Fibroblast of villous mesenchyme (primary cell): ENCODE measurements around the gene ARL9. TPM values are rescaled to one million over a fixed set of nuclear protein-coding genes. Genes with fewer than 3 reads are reported as not detected.

Experiments used
- DNase-seq: peaks from one replicate; pipeline ENCODE4 v3.0.0-alpha.2; 2010; ENCODE audit warnings: low read depth
- H3K4me3 ChIP-seq: 2 replicates; pipeline ENCODE4 v1.5.1; 2011; ENCODE audit warnings: low read depth, mild to moderate bottlenecking, low read length
- CTCF ChIP-seq: IDR thresholded peaks from 2 replicates; pipeline ENCODE4 v1.5.1; 2012; ENCODE audit warnings: low read depth, mild to moderate bottlenecking, low read length; ENCODE audit not compliant: insufficient read depth
- total RNA-seq: library from RNA; depleted of rRNA; stranded (reverse); fragments of >200 nt; gene quantifications from 2 replicates; pipeline ENCODE4 v1.2.3, GENCODE V29; 2012

Gene ARL9
- total RNA-seq: 0.32 and 0.43 TPM in 2 replicates

- no peak for TF ChIP-seq CTCF
- DNase-seq: peak; percentile 78
- peak within 1 kb of the TSS; percentile 72 for H3K4me3 ChIP-seq
These were observed at the start of gene ARL9 for GRCh38 chr4:56505269-56506130. TSS of gene ARL9 (plus strand) at chr4:56505791. CDS start at chr4:56505863, 72 bp downstream.

GRCh38 chr4:56460085-56460484 lies 45.5 kb upstream of the ARL9 start:
- no peak for DNase-seq

GRCh38 chr4:56462157-56462556 lies 43.4 kb upstream of the ARL9 start:
- no peak overlapping the region for H3K4me3 ChIP-seq
- no peak for TF ChIP-seq CTCF
- no peak for DNase-seq

More at GRCh38 chr4:56460085-56460484, 45.5 kb upstream of the ARL9 start:
- no peak for TF ChIP-seq CTCF
- no peak overlapping the region for H3K4me3 ChIP-seq

- no peak for DNase-seq
- H3K4me3 ChIP-seq: no peak overlapping the region
- no peak for TF ChIP-seq CTCF
These were observed 41.9 kb upstream of the ARL9 start for GRCh38 chr4:56463711-56464110.

- H3K4me3 ChIP-seq: no peak overlapping the region
- no peak for DNase-seq
- TF ChIP-seq CTCF: no peak
These were observed 41.0 kb upstream of the ARL9 start for GRCh38 chr4:56464581-56464980.

- TF ChIP-seq CTCF: no peak
- peak; percentile 36 for DNase-seq
- H3K4me3 ChIP-seq: peak overlapping the region; percentile 94
These were observed 39.8 kb upstream of the ARL9 start for GRCh38 chr4:56465599-56466295.

- DNase-seq: peak; percentile 79
- H3K4me3 ChIP-seq: peak overlapping the region; percentile 94
These were observed 39.3 kb upstream of the ARL9 start for GRCh38 chr4:56466296-56466761.
